ENCODE measurements around the gene MYF5. TPM values are rescaled to one million over a fixed set of nuclear protein-coding genes. Genes with fewer than 3 reads are reported as not detected.

MYF5 gene
- total RNA-seq, 1 experiment from 2014 or later, result not detected

GRCh38 chr12:80690513-80690912, 26.2 kb upstream of the MYF5 start:
- H3K4me2 ChIP-seq (ENCODE audit: insufficient read depth, insufficient read length, low read length), result no peak overlapping the region
- H3K27me3 Mint-ChIP-seq (ENCODE audit: low read depth), result no peaks in the 10 kb centered on the region
- no peak overlapping the region for H2AK5ac ChIP-seq (ENCODE audit: insufficient read length, low read length)
- DNase-seq, result no peak
- no peak overlapping the region for H2BK5ac ChIP-seq (ENCODE audit: insufficient read length, low read length)
- no peak overlapping the region for H3K27ac ChIP-seq (ENCODE audit: insufficient read length, low read depth, low read length)
- H4K8ac ChIP-seq (replicated peaks; ENCODE audit: insufficient read length, low read depth, low read length), result no peak overlapping the region
- H3T11ph ChIP-seq (ENCODE audit: low read length), result no peak overlapping the region
- no peak for TF ChIP-seq CTCF (conservative IDR thresholded peaks at IDR 0.05)
- no peak overlapping the region for H3K4ac ChIP-seq (ENCODE audit: low read depth, low read length)
- H3K27ac Mint-ChIP-seq, result no peak overlapping the region
- H3K18ac ChIP-seq (ENCODE audit: insufficient read length, low read depth, low read length), result no peak overlapping the region
- no peak overlapping the region for H4K5ac ChIP-seq (ENCODE audit: insufficient read length, low read depth, low read length)
- no peak overlapping the region for H3K14ac ChIP-seq (ENCODE audit: insufficient read depth, low read length)
- no peaks in the 10 kb centered on the region for H3K79me2 ChIP-seq (ENCODE audit: insufficient read depth, low read length)
- peaks cover 1 to 6% of the 10 kb centered on the region in 2 experiments; a peak in 1 of 4 replicates for H3K4me1 Mint-ChIP-seq
- H3K4me1 ChIP-seq (ENCODE audit: insufficient read depth, low read length), result no peaks in the 10 kb centered on the region
- no peak overlapping the region for H2BK12ac ChIP-seq (ENCODE audit: insufficient read length, low read depth, low read length)
- no peak overlapping the region for H2BK15ac ChIP-seq (ENCODE audit: low read depth, low read length)
- no peak overlapping the region for H4K91ac ChIP-seq (ENCODE audit: insufficient read length, low read depth, low read length)
- no peak overlapping the region for H3K23ac ChIP-seq (ENCODE audit: insufficient read length, low read depth, low read length)
- no peak overlapping the region for H3K56ac ChIP-seq (ENCODE audit: insufficient read length, low read depth, low read length)
- H3K9me3 ChIP-seq (ENCODE audit: control insufficient read depth, low read depth, low read length), result no peaks in the 10 kb centered on the region
- no peak overlapping the region for H3K9ac ChIP-seq (ENCODE audit: extremely low read depth, insufficient read length, low read length)
- H3K9me3 Mint-ChIP-seq, result peaks cover 3 to 6% of the 10 kb centered on the region in 2 experiments; a peak in 1 of 5 replicates
- no peak overlapping the region for H2BK120ac ChIP-seq (ENCODE audit: low read depth, low read length, poor library complexity, severe bottlenecking)
- H3K4me3 Mint-ChIP-seq, result no peak overlapping the region
- H3K27me3 ChIP-seq (ENCODE audit: insufficient read depth, low read length), result no peaks in the 10 kb centered on the region
- no peaks in the 10 kb centered on the region for H3K23me2 ChIP-seq (ENCODE audit: insufficient read length, low read depth, low read length, poor library complexity, severe bottlenecking)
- WGBS (ENCODE audit: extremely low coverage, insufficient read length, low lambda C conversion rate), result no CpG with 5 or more reads among the region's 2 CpGs
- H2BK20ac ChIP-seq (ENCODE audit: low read depth, low read length, poor library complexity, severe bottlenecking), result no peak overlapping the region
- peaks cover 0 to 9% (median 2%) of the 10 kb centered on the region in 3 experiments; a peak in 2 of 7 replicates for H3K36me3 Mint-ChIP-seq (ENCODE audit: insufficient read depth in 1 of 3, low read depth in 3 of 3)
- no peak overlapping the region for H2AFZ ChIP-seq (ENCODE audit: low read length)
- H3K79me1 ChIP-seq (ENCODE audit: insufficient read depth, low read depth, low read length, poor library complexity, severe bottlenecking), result no peaks in the 10 kb centered on the region
- no peaks in the 10 kb centered on the region for H4K20me1 ChIP-seq (ENCODE audit: control insufficient read depth, insufficient read depth, insufficient read length)

Data from H9 (cell line).